Measurements from ENCODE around the gene CTDP1.

The CTDP1 gene

DNA sequence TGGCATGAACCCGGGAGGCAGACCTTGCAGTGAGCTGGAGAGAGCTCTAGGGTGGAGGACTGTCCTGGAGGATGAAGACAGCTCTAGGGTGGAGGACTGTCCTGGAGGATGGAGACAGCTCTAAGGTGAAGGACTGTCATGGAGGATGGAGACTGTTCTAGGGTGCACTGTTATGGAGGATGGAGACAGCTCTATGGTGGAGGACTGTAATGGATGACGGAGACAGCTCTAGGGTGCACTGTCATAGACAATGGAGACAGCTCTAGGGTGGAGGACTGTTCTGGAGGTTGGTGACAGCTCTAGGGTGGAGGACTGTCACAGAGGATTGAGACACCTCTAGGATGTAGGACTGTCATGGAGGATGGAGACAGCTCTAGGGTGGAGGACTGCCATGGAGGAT, 97.1 kb downstream of the CTDP1 start:
- no peak for ATAC-seq (replicated peaks; ENCODE audit: extremely low read depth, poor library complexity, severe bottlenecking)
- no peak for DNase-seq (ENCODE audit: low spot score in 2 of 2)
- H3K4me1 Mint-ChIP-seq, result no peaks in the 10 kb centered on the region
- H3K27me3 Mint-ChIP-seq, result peaks cover 24% of the 10 kb centered on the region
- H3K4me3 Mint-ChIP-seq, result no peak overlapping the region
- no peak overlapping the region for H3K27ac Mint-ChIP-seq (ENCODE audit: low read depth)
- H3K9me3 Mint-ChIP-seq, result no peaks in the 10 kb centered on the region
- peaks cover 2% of the 10 kb centered on the region for H3K36me3 Mint-ChIP-seq (ENCODE audit: insufficient read depth)

DNA sequence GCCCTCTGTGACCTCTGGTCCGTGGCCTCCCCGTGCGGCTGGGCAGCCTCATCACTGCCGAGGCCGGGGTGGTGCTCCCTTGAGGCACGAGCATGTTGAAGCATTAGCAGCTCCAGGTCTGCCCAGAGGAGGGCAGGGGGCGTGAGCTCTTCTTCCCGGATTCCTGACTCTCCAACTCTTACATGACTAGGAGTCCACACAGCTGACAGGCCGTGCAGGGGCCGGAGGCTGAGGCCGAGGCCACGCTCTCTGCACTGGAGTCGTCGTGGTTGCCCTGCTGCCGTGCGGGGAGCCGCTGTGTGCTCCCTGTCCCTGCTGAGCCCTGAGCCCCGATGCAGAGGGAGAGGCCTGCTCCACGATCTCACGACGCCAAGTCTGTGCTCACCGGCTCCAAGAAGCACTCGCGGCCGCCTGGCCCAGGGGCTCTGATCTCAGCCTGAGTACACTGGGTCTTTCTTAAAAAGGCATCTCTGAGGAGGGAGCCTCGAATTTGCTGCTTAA, 98.7 kb downstream of the CTDP1 start:
- DNase-seq (ENCODE audit: low spot score in 2 of 2) (no peak), ATAC-seq (replicated peaks; ENCODE audit: extremely low read depth, poor library complexity, severe bottlenecking) (no peak)
- no peaks in the 10 kb centered on the region for H3K9me3 Mint-ChIP-seq
- H3K27ac Mint-ChIP-seq (ENCODE audit: low read depth), result peak overlapping the region; percentile 52
- H3K27me3 Mint-ChIP-seq, result peaks cover 25% of the 10 kb centered on the region
- no peak overlapping the region for H3K4me3 Mint-ChIP-seq
- no peaks in the 10 kb centered on the region for H3K4me1 Mint-ChIP-seq
- peaks cover 2% of the 10 kb centered on the region for H3K36me3 Mint-ChIP-seq (ENCODE audit: insufficient read depth)

DNA sequence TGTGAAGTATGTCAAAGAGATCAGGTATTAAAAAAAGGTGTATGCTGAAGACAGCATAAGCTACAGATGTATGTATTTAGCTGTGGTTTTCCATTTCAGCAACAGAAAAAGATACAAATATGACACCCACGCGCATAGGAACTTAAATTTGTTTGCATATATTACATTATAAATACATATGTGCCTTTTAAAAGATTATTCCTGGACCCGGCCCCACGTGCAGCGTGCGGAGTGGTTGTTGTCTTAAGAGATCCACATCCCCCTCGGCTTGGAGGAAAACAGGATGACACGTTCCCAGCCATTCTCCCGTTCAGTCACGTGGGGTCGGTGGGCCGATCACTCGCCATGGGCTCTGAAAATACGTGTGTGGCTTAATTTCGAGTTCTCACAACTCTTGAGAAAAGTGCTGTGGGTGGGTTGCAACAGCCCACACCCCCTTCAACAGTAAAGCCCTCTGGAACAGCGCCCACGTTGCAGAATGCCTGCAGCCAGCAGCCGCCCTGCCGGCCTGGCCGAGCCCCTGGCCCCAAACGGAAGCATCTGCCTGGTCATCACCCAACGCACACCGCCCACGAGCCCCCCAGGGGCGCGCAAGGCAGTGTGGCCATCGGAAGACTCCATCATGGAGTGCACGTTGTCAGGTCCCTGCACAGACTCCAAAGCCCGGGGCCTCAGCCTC, 99.6 kb downstream of the CTDP1 start:
- no peak for ATAC-seq (replicated peaks; ENCODE audit: extremely low read depth, poor library complexity, severe bottlenecking)
- Mint-ChIP-seq H3K36me3 (ENCODE audit: insufficient read depth) (peaks cover 2% of the 10 kb centered on the region), H3K27me3 (peaks cover 23% of the 10 kb centered on the region), H3K4me1 (no peaks in the 10 kb centered on the region), H3K27ac (ENCODE audit: low read depth) (peak overlapping the region; percentile 52), H3K4me3 (no peak overlapping the region), H3K9me3 (no peaks in the 10 kb centered on the region)
- no peak for DNase-seq (ENCODE audit: low spot score in 2 of 2)

DNA sequence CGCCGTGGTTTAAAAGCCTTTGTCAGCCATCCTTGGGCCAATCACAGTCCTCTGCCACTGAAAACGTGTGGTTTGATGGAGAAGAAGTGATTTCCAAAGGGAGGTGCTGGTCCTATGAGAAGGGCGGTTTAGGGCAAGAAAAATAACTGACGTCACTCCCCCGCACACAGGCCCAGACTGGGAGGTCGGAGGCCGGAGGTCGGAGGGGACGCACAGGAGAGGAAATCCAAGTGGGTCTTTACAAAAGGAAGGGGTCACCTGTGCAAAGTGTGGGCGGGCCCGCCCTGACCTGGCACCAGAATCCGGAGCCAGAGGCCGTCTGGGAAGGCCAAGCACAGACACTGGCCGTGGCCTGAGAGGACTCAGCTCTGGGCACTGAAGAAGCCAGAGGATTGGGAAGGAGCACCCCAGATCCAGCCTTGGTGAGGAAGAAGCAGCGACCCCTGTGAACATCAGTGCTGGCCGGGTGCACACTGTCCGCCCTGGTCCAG, 100.1 kb downstream of the CTDP1 start:
- ATAC-seq (replicated peaks; ENCODE audit: extremely low read depth, poor library complexity, severe bottlenecking), result no peak
- H3K36me3 Mint-ChIP-seq (ENCODE audit: insufficient read depth), result peaks cover 2% of the 10 kb centered on the region
- no peak overlapping the region for H3K27ac Mint-ChIP-seq (ENCODE audit: low read depth)

DNA sequence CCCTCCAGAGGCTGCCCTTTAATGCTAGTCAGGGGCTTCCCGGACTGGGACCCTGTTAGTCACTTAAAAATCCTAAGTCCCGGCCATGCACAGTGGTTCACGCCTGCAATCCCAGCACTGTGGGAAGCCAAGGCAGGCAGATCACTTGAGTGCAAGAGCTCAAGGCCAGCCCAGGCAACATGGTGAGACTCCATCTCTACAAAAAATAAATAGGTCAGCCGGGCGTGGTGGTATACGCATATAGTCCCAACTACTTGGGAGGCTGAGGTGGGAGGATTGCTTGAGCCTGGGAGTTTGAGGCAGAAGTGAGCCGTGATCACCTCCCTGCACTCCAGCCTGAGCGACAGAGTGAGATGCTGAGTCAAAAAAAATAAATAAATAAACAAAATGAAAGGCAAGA, 100.9 kb downstream of the CTDP1 start:
- Mint-ChIP-seq H3K27me3 (peaks cover 33% of the 10 kb centered on the region), H3K4me1 (no peaks in the 10 kb centered on the region), H3K4me3 (no peak overlapping the region), H3K27ac (ENCODE audit: low read depth) (no peak overlapping the region), H3K9me3 (no peaks in the 10 kb centered on the region), H3K36me3 (ENCODE audit: insufficient read depth) (peaks cover 3% of the 10 kb centered on the region)
- DNase-seq (ENCODE audit: low spot score in 2 of 2) (no peak), ATAC-seq (replicated peaks; ENCODE audit: extremely low read depth, poor library complexity, severe bottlenecking) (no peak)

More for the DNA sequence above, 100.1 kb downstream of the CTDP1 start:
- DNase-seq (ENCODE audit: low spot score in 2 of 2), result no peak
- Mint-ChIP-seq H3K4me3 (no peak overlapping the region), H3K27me3 (peaks cover 29% of the 10 kb centered on the region), H3K9me3 (no peaks in the 10 kb centered on the region), H3K4me1 (no peaks in the 10 kb centered on the region)

DNA sequence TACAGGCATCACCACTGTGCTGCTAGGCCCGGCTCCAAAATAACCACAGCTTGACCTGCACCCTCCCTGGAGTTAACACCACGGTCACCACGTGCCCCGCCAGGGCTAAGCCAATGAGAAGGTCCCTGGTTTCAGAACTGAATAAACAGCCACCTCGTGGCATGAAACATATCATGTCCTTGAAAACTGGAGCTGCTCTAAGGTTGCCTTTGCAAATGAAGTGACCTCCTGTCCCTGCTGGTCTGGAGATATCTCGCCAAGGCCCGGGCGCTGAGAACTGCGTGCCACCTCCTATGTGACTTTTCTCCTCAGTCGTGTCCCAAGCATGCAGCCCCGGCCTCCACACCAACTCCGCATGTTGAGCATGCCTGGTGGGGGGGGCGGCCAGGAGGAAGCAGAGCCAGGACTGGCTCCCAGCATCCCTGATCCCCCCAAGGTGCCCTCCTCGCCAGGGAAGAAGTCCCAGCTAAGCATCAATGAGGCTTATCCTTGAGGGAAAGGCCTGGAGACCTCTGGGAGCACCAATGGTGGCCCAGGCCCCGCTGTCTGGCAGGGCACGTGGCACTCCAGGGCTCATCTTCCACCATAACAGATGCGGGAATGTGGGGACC, 101.8 kb downstream of the CTDP1 start:
- Mint-ChIP-seq H3K4me1 (no peaks in the 10 kb centered on the region), H3K27me3 (peaks cover 34% of the 10 kb centered on the region), H3K4me3 (no peak overlapping the region), H3K36me3 (ENCODE audit: insufficient read depth) (peaks cover 4% of the 10 kb centered on the region), H3K27ac (ENCODE audit: low read depth) (no peak overlapping the region), H3K9me3 (no peaks in the 10 kb centered on the region)
- ATAC-seq (replicated peaks; ENCODE audit: extremely low read depth, poor library complexity, severe bottlenecking) (no peak), DNase-seq (ENCODE audit: low spot score in 2 of 2) (no peak)

DNA sequence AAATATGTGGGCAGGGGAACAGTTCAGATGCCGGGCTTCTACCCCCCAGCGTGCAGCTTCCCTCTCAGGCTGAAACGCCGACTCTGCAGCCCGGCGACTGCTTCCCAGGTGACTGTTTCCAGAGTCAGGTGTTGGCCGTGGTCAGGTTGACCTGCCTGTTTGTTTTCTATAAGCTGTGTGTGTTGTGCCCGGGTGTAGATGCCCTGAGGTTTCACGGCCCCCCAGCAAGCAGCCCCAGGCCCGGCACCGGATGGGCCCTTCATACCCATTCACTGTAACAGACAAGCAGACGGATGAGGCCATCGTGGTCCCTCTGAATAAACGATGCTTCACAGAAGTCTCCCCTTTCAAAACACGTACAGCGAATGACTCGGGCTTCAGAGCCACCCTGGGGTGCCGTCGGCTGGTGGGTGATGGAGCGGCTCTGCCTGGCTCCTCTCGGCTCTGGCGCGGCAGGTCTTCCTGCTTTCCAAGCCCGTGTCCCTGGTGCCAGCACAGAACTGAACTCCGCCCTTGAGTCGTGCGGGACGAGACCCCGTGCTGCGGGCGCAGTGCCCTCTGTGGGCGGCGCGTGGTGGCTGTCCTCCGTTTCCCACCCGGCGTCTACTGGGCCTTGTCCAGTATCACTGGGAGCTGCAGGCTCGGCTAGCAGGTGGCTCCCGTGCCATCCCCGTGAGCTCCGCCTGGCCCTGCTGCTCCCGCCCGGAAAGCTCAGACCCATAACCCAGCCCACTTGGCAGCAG, 103.1 kb downstream of the CTDP1 start:
- peaks cover 1% of the 10 kb centered on the region for H3K36me3 Mint-ChIP-seq (ENCODE audit: insufficient read depth)
- H3K4me3 Mint-ChIP-seq, result no peak overlapping the region
- ATAC-seq (replicated peaks; ENCODE audit: extremely low read depth, poor library complexity, severe bottlenecking) (no peak), DNase-seq (ENCODE audit: low spot score in 2 of 2) (no peak)
- H3K9me3 Mint-ChIP-seq, result no peaks in the 10 kb centered on the region
- no peak overlapping the region for H3K27ac Mint-ChIP-seq (ENCODE audit: low read depth)
- H3K27me3 Mint-ChIP-seq, result peaks cover 45% of the 10 kb centered on the region
- H3K4me1 Mint-ChIP-seq, result no peaks in the 10 kb centered on the region

DNA sequence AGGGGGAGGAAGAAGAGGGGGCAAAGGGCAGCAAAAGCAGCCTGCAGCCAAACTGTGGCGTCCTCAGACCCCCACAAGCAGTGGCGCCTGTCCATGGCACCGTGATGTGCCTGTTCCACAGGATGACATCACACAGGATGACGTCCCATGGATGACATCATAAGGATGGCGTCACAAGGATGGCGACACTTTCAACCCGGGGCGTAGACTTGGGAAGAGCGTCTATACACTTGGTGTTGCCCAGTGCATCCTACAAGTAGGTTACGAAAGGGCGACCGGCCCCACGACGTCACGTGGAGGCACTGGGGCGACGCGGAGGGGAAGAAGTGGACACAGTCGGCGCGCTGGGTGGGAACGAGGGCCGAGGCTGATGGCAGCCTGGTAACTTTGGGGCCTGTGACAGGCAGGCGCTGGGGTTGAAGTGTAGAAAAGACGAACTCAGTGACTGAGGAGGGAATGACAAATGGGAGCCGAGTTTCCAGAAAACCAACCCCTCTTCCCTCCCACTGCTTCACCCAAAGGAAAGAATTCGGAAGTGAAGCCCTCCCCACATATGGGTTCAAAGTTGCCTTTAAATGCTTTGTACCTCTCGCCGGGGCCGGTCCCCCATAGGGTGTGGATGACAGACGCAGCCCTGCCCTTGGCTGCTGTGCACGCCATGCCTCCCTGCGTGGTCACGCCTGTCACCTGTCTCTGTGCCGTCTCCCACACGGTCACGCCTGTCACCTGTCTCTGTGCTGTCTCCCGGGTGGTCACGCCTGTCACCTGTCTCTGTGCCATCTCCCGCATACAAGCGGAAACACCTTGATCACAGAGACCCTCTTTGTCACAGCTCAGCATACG, 104.7 kb downstream of the CTDP1 start:
- Mint-ChIP-seq H3K27me3 (peaks cover 34% of the 10 kb centered on the region), H3K36me3 (ENCODE audit: insufficient read depth) (peaks cover 1% of the 10 kb centered on the region), H3K9me3 (no peaks in the 10 kb centered on the region), H3K27ac (ENCODE audit: low read depth) (no peak overlapping the region), H3K4me3 (no peak overlapping the region), H3K4me1 (no peaks in the 10 kb centered on the region)
- DNase-seq (ENCODE audit: low spot score in 2 of 2) (no peak), ATAC-seq (replicated peaks; ENCODE audit: extremely low read depth, poor library complexity, severe bottlenecking) (no peak)

DNA sequence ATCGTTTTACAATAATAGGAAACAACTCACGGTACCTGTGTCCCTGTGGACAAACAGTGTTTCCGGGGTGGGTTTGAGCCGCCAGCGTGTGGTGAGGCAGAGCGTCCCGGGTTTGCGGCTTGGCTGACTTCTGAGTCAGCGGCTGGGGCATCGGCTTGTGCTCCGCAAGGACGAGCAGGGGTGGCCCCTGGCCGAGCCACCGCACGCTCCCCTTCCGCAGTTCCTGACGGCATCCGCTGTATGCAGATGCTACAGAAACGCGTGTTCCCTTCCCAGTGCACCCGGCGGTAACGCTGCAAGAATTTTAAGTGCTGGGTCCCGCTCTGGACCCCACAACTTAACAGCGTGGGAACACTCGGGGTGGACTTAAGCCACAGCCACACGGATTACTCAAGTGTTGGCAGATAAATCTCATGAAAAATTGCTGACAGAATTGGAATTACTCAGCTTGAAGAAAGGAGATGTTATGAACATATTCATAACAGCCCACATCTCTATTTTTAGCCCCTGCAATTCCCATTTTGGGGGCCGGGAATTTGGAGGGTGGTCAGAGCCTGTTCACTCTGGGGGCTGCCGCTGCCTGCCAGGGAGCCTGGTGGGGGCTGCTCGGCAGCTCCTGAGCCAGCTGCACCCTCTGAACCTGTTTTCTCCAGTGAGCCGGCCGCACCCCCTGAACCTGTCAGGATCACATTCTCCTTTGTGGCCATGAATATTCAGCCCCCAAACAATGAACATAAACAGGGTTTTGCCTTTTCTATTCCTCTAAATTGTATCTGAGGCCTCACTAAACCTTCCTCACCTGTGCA, 105.6 kb downstream of the CTDP1 start:
- Mint-ChIP-seq H3K9me3 (no peaks in the 10 kb centered on the region), H3K27ac (ENCODE audit: low read depth) (no peak overlapping the region), H3K27me3 (peaks cover 38% of the 10 kb centered on the region), H3K4me3 (no peak overlapping the region), H3K4me1 (no peaks in the 10 kb centered on the region), H3K36me3 (ENCODE audit: insufficient read depth) (peaks cover 1% of the 10 kb centered on the region)
- DNase-seq (ENCODE audit: low spot score in 2 of 2) (no peak), ATAC-seq (replicated peaks; ENCODE audit: extremely low read depth, poor library complexity, severe bottlenecking) (no peak)

DNA sequence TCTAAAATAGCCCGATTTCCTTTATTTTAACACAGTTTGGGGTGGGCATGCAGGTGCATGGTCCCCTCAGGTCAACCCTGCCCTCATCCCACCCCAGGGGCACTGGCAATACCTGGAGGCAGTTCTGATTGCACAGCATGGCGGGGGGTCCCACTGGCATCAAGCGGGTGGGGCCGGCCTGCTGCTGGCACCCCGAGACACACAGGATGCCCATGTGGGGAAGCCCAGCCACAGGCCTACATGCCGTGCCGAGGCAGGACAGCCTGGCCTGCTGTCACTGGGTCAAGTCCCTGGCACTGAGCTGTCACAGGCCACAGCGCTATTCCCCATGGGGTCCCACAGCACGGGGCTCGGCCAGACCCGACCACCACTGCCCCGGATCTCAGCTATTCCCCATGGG, 106.2 kb downstream of the CTDP1 start:
- Mint-ChIP-seq H3K36me3 (ENCODE audit: insufficient read depth) (peaks cover 1% of the 10 kb centered on the region), H3K27ac (ENCODE audit: low read depth) (no peak overlapping the region), H3K9me3 (no peaks in the 10 kb centered on the region), H3K4me1 (no peaks in the 10 kb centered on the region), H3K27me3 (peaks cover 45% of the 10 kb centered on the region), H3K4me3 (no peak overlapping the region)
- DNase-seq (ENCODE audit: low spot score in 2 of 2) (no peak), ATAC-seq (replicated peaks; ENCODE audit: extremely low read depth, poor library complexity, severe bottlenecking) (no peak)

DNA sequence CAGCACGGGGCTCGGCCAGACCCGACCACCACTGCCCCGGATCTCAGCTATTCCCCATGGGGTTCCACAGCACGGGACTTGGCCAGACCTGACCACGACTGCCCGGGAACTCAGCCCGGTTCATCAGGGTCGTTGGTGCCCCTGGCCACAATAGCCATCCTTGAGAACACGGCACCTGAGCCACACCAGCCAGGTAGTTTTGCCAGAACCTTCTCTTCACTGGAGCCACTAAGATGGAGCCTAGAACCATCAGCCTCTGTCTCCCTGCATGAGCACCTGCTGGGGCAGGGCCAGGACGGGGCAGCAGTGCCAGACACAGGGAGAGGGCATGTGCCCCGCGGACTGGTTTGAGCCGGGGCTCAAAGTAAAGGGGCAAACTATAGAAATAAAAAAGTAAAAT, 106.7 kb downstream of the CTDP1 start:
- H3K27me3 Mint-ChIP-seq, result peaks cover 49% of the 10 kb centered on the region
- no peak for ATAC-seq (replicated peaks; ENCODE audit: extremely low read depth, poor library complexity, severe bottlenecking)
- no peak for DNase-seq (ENCODE audit: low spot score in 2 of 2)
- H3K27ac Mint-ChIP-seq (ENCODE audit: low read depth), result no peak overlapping the region
- H3K4me1 Mint-ChIP-seq, result peaks cover under 1% of the 10 kb centered on the region
- no peak overlapping the region for H3K4me3 Mint-ChIP-seq
- H3K9me3 Mint-ChIP-seq, result no peaks in the 10 kb centered on the region
- H3K36me3 Mint-ChIP-seq (ENCODE audit: insufficient read depth), result peaks cover 1% of the 10 kb centered on the region
